ENCODE data around the gene TLK1.

The TLK1 gene

GRCh38 chr2:171154348-171154747 lies 6.3 kb downstream of the TLK1 start:
- peaks cover 39% of the 10 kb centered on the region for H3K4me1 ChIP-seq (ENCODE audit: insufficient read depth, low read length)
- H3K9ac ChIP-seq (ENCODE audit: low read depth, low read length) = no peak overlapping the region
- no peaks in the 10 kb centered on the region for H3K9me3 ChIP-seq (ENCODE audit: insufficient read depth, low read depth, low read length)
- H3K27me3 ChIP-seq (ENCODE audit: insufficient read depth, low read length) = no peaks in the 10 kb centered on the region
- H3K36me3 ChIP-seq (ENCODE audit: insufficient read depth, low read length) = no peaks in the 10 kb centered on the region
- H3K4me3 ChIP-seq (ENCODE audit: low read length) = no peak overlapping the region
- no peak overlapping the region for H3K27ac ChIP-seq (ENCODE audit: low read depth, low read length)
- 53% methylated on average over 1 of the region's 1 CpG for WGBS

- Histone ChIP-seq H3K9me3 (ENCODE audit: insufficient read depth, low read depth, low read length) (no peaks in the 10 kb centered on the region), H3K4me1 (ENCODE audit: insufficient read depth, low read length) (peaks cover 29% of the 10 kb centered on the region), H3K9ac (ENCODE audit: low read depth, low read length) (no peak overlapping the region), H3K4me3 (ENCODE audit: low read length) (no peak overlapping the region), H3K36me3 (ENCODE audit: insufficient read depth, low read length) (no peaks in the 10 kb centered on the region), H3K27me3 (ENCODE audit: insufficient read depth, low read length) (no peaks in the 10 kb centered on the region), H3K27ac (ENCODE audit: low read depth, low read length) (no peak overlapping the region)
- WGBS = 93% methylated on average over 9 of the region's 9 CpGs
Measured at GRCh38 chr2:171150694-171151285, 9.9 kb downstream of the TLK1 start.

GRCh38 chr2:171149986-171150693 lies 10.6 kb downstream of the TLK1 start:
- Histone ChIP-seq H3K27ac (ENCODE audit: low read depth, low read length) (no peak overlapping the region), H3K9me3 (ENCODE audit: insufficient read depth, low read depth, low read length) (no peaks in the 10 kb centered on the region), H3K9ac (ENCODE audit: low read depth, low read length) (no peak overlapping the region), H3K36me3 (ENCODE audit: insufficient read depth, low read length) (no peaks in the 10 kb centered on the region), H3K4me3 (ENCODE audit: low read length) (no peak overlapping the region), H3K4me1 (ENCODE audit: insufficient read depth, low read length) (peaks cover 23% of the 10 kb centered on the region), H3K27me3 (ENCODE audit: insufficient read depth, low read length) (no peaks in the 10 kb centered on the region)
- 97% methylated on average over 3 of the region's 4 CpGs for WGBS

GRCh38 chr2:171149171-171149938 lies 11.3 kb downstream of the TLK1 start:
- WGBS = 95% methylated on average over 2 of the region's 3 CpGs
- Histone ChIP-seq H3K36me3 (ENCODE audit: insufficient read depth, low read length) (no peaks in the 10 kb centered on the region), H3K9me3 (ENCODE audit: insufficient read depth, low read depth, low read length) (no peaks in the 10 kb centered on the region), H3K4me3 (ENCODE audit: low read length) (no peak overlapping the region), H3K9ac (ENCODE audit: low read depth, low read length) (no peak overlapping the region), H3K27me3 (ENCODE audit: insufficient read depth, low read length) (no peaks in the 10 kb centered on the region), H3K4me1 (ENCODE audit: insufficient read depth, low read length) (peaks cover 15% of the 10 kb centered on the region), H3K27ac (ENCODE audit: low read depth, low read length) (no peak overlapping the region)

GRCh38 chr2:171147081-171147480 lies 13.6 kb downstream of the TLK1 start:
- H3K9me3 ChIP-seq (ENCODE audit: insufficient read depth, low read depth, low read length) = no peaks in the 10 kb centered on the region
- peaks cover 21% of the 10 kb centered on the region for H3K4me1 ChIP-seq (ENCODE audit: insufficient read depth, low read length)
- no peak overlapping the region for H3K9ac ChIP-seq (ENCODE audit: low read depth, low read length)
- 86% methylated on average over 2 of the region's 2 CpGs for WGBS
- H3K36me3 ChIP-seq (ENCODE audit: insufficient read depth, low read length) = no peaks in the 10 kb centered on the region
- no peak overlapping the region for H3K27ac ChIP-seq (ENCODE audit: low read depth, low read length)
- no peak overlapping the region for H3K4me3 ChIP-seq (ENCODE audit: low read length)
- no peaks in the 10 kb centered on the region for H3K27me3 ChIP-seq (ENCODE audit: insufficient read depth, low read length)

GRCh38 chr2:171146633-171147032 lies 14.1 kb downstream of the TLK1 start:
- WGBS = 88% methylated on average over 1 of the region's 1 CpG
- no peak overlapping the region for H3K27ac ChIP-seq (ENCODE audit: low read depth, low read length)
- H3K36me3 ChIP-seq (ENCODE audit: insufficient read depth, low read length) = no peaks in the 10 kb centered on the region

GRCh38 chr2:171146071-171146470 lies 14.6 kb downstream of the TLK1 start:
- Histone ChIP-seq H3K4me1 (ENCODE audit: insufficient read depth, low read length) (peaks cover 31% of the 10 kb centered on the region), H3K9ac (ENCODE audit: low read depth, low read length) (no peak overlapping the region), H3K36me3 (ENCODE audit: insufficient read depth, low read length) (no peaks in the 10 kb centered on the region), H3K27ac (ENCODE audit: low read depth, low read length) (no peak overlapping the region), H3K9me3 (ENCODE audit: insufficient read depth, low read depth, low read length) (no peaks in the 10 kb centered on the region), H3K4me3 (ENCODE audit: low read length) (no peak overlapping the region), H3K27me3 (ENCODE audit: insufficient read depth, low read length) (no peaks in the 10 kb centered on the region)
- WGBS = 88% methylated on average over 2 of the region's 2 CpGs

More at GRCh38 chr2:171146633-171147032, 14.1 kb downstream of the TLK1 start:
- Histone ChIP-seq H3K4me3 (ENCODE audit: low read length) (no peak overlapping the region), H3K4me1 (ENCODE audit: insufficient read depth, low read length) (peaks cover 25% of the 10 kb centered on the region), H3K27me3 (ENCODE audit: insufficient read depth, low read length) (no peaks in the 10 kb centered on the region), H3K9ac (ENCODE audit: low read depth, low read length) (no peak overlapping the region), H3K9me3 (ENCODE audit: insufficient read depth, low read depth, low read length) (no peaks in the 10 kb centered on the region)

GRCh38 chr2:171143670-171144062 lies 17.0 kb downstream of the TLK1 start:
- no peaks in the 10 kb centered on the region for H3K9me3 ChIP-seq (ENCODE audit: insufficient read depth, low read depth, low read length)
- 100% methylated on average over 2 of the region's 2 CpGs for WGBS
- no peak overlapping the region for H3K4me3 ChIP-seq (ENCODE audit: low read length)
- peaks cover 40% of the 10 kb centered on the region for H3K4me1 ChIP-seq (ENCODE audit: insufficient read depth, low read length)
- H3K9ac ChIP-seq (ENCODE audit: low read depth, low read length) = no peak overlapping the region
- H3K27me3 ChIP-seq (ENCODE audit: insufficient read depth, low read length) = no peaks in the 10 kb centered on the region
- H3K36me3 ChIP-seq (ENCODE audit: insufficient read depth, low read length) = no peaks in the 10 kb centered on the region
- no peak overlapping the region for H3K27ac ChIP-seq (ENCODE audit: low read depth, low read length)

GRCh38 chr2:171142398-171142797 lies 18.3 kb downstream of the TLK1 start:
- no peak overlapping the region for H3K4me3 ChIP-seq (ENCODE audit: low read length)
- H3K27ac ChIP-seq (ENCODE audit: low read depth, low read length) = no peak overlapping the region
- H3K9me3 ChIP-seq (ENCODE audit: insufficient read depth, low read depth, low read length) = no peaks in the 10 kb centered on the region
- H3K4me1 ChIP-seq (ENCODE audit: insufficient read depth, low read length) = peaks cover 43% of the 10 kb centered on the region
- no peak overlapping the region for H3K9ac ChIP-seq (ENCODE audit: low read depth, low read length)
- H3K27me3 ChIP-seq (ENCODE audit: insufficient read depth, low read length) = no peaks in the 10 kb centered on the region
- WGBS = 90% methylated on average over 2 of the region's 3 CpGs
- H3K36me3 ChIP-seq (ENCODE audit: insufficient read depth, low read length) = no peaks in the 10 kb centered on the region

GRCh38 chr2:171141320-171141719 lies 19.4 kb downstream of the TLK1 start:
- no peaks in the 10 kb centered on the region for H3K36me3 ChIP-seq (ENCODE audit: insufficient read depth, low read length)
- H3K27ac ChIP-seq (ENCODE audit: low read depth, low read length) = no peak overlapping the region
- H3K4me1 ChIP-seq (ENCODE audit: insufficient read depth, low read length) = peaks cover 41% of the 10 kb centered on the region
- no peaks in the 10 kb centered on the region for H3K27me3 ChIP-seq (ENCODE audit: insufficient read depth, low read length)
- 92% methylated on average over 1 of the region's 1 CpG for WGBS
- no peaks in the 10 kb centered on the region for H3K9me3 ChIP-seq (ENCODE audit: insufficient read depth, low read depth, low read length)
- H3K9ac ChIP-seq (ENCODE audit: low read depth, low read length) = no peak overlapping the region
- no peak overlapping the region for H3K4me3 ChIP-seq (ENCODE audit: low read length)

- Histone ChIP-seq H3K9me3 (ENCODE audit: insufficient read depth, low read depth, low read length) (no peaks in the 10 kb centered on the region), H3K36me3 (ENCODE audit: insufficient read depth, low read length) (no peaks in the 10 kb centered on the region), H3K4me1 (ENCODE audit: insufficient read depth, low read length) (peaks cover 41% of the 10 kb centered on the region), H3K27me3 (ENCODE audit: insufficient read depth, low read length) (no peaks in the 10 kb centered on the region), H3K9ac (ENCODE audit: low read depth, low read length) (no peak overlapping the region), H3K4me3 (ENCODE audit: low read length) (no peak overlapping the region), H3K27ac (ENCODE audit: low read depth, low read length) (peak overlapping the region; percentile 39; the same call in 1 of the 2 replicates)
- 84% methylated on average over 8 of the region's 9 CpGs for WGBS
Measured at GRCh38 chr2:171139860-171140259, 20.8 kb downstream of the TLK1 start.

Data from HUES64 (cell line).